ENCODE results near the gene SLC39A11. TPM values are rescaled to one million over a fixed set of nuclear protein-coding genes. Genes with fewer than 3 reads are reported as not detected.

Gene SLC39A11
- total RNA-seq, 4 donors from 2014 or later, result 36.6 to 75.0 (median 40.2) TPM

- TF ChIP-seq CTCF (IDR thresholded peaks at IDR 0.05; ENCODE audit: low read depth), result no peak
Observed at GRCh38 chr17:73025041-73025560, 67.4 kb downstream of the SLC39A11 start.

- TF ChIP-seq CTCF (IDR thresholded peaks at IDR 0.05; ENCODE audit: low read depth), result no peak
Observed at GRCh38 chr17:73023759-73024158, 68.7 kb downstream of the SLC39A11 start.

GRCh38 chr17:73022694-73023093 lies 69.8 kb downstream of the SLC39A11 start:
- TF ChIP-seq CTCF (IDR thresholded peaks at IDR 0.05; ENCODE audit: low read depth), result no peak

- no peak for TF ChIP-seq CTCF (IDR thresholded peaks at IDR 0.05; ENCODE audit: low read depth)
Observed at GRCh38 chr17:73021771-73022170, 70.7 kb downstream of the SLC39A11 start.

GRCh38 chr17:73020110-73020509 lies 72.4 kb downstream of the SLC39A11 start:
- no peak for TF ChIP-seq CTCF (IDR thresholded peaks at IDR 0.05; ENCODE audit: low read depth)

- no peak for TF ChIP-seq CTCF (IDR thresholded peaks at IDR 0.05; ENCODE audit: low read depth)
Observed at GRCh38 chr17:73018599-73018998, 73.9 kb downstream of the SLC39A11 start.

GRCh38 chr17:73017658-73018057 lies 74.8 kb downstream of the SLC39A11 start:
- no peak for TF ChIP-seq CTCF (IDR thresholded peaks at IDR 0.05; ENCODE audit: low read depth)
